ENCODE measurements around the gene ESRRG. TPM values are rescaled to one million over a fixed set of nuclear protein-coding genes. Genes with fewer than 3 reads are reported as not detected.
"Not testable (repeated sequence)": the region's sequence is repeated elsewhere in the genome, so short reads cannot be mapped to it uniquely, and the experiment has no call there.

The ESRRG gene
- total RNA-seq, 1 donor from 2014 or later, result 3.8 TPM

- no peak for TF ChIP-seq CTCF (IDR thresholded peaks at IDR 0.05; ENCODE audit: unreplicated experiment)
- Mint-ChIP-seq H3K9me3 (ENCODE audit: unreplicated experiment) (no peaks in the 10 kb centered on the region), H3K27me3 (ENCODE audit: unreplicated experiment) (no peaks in the 10 kb centered on the region), H3K36me3 (ENCODE audit: low read depth, unreplicated experiment) (no peaks in the 10 kb centered on the region), H3K27ac (ENCODE audit: unreplicated experiment) (no peak overlapping the region), H3K4me1 (ENCODE audit: unreplicated experiment) (peaks cover 11% of the 10 kb centered on the region), H3K4me3 (ENCODE audit: unreplicated experiment) (no peak overlapping the region)
- no peak for DNase-seq (ENCODE audit: low spot score)
Observed at GRCh38 chr1:216532251-216532798, 190.9 kb downstream of the ESRRG start.

GRCh38 chr1:216531263-216532239 lies 191.7 kb downstream of the ESRRG start:
- Mint-ChIP-seq H3K9me3 (ENCODE audit: unreplicated experiment) (no peaks in the 10 kb centered on the region), H3K4me3 (ENCODE audit: unreplicated experiment) (no peak overlapping the region), H3K36me3 (ENCODE audit: low read depth, unreplicated experiment) (no peaks in the 10 kb centered on the region), H3K4me1 (ENCODE audit: unreplicated experiment) (peaks cover 11% of the 10 kb centered on the region), H3K27me3 (ENCODE audit: unreplicated experiment) (no peaks in the 10 kb centered on the region), H3K27ac (ENCODE audit: unreplicated experiment) (no peak overlapping the region)
- DNase-seq (ENCODE audit: low spot score), result no peak
- TF ChIP-seq CTCF (IDR thresholded peaks at IDR 0.05; ENCODE audit: unreplicated experiment), result no peak

- not testable (repeated sequence) for H3K36me3 Mint-ChIP-seq (ENCODE audit: low read depth, unreplicated experiment); DNase-seq (ENCODE audit: low spot score); H3K27me3 Mint-ChIP-seq (ENCODE audit: unreplicated experiment); H3K9me3 Mint-ChIP-seq (ENCODE audit: unreplicated experiment); H3K4me3 Mint-ChIP-seq (ENCODE audit: unreplicated experiment); H3K27ac Mint-ChIP-seq (ENCODE audit: unreplicated experiment)
- peaks cover 11% of the 10 kb centered on the region for H3K4me1 Mint-ChIP-seq (ENCODE audit: unreplicated experiment)
Observed at GRCh38 chr1:216529851-216530250, 193.4 kb downstream of the ESRRG start.

- Mint-ChIP-seq H3K36me3 (ENCODE audit: low read depth, unreplicated experiment) (no peaks in the 10 kb centered on the region), H3K4me1 (ENCODE audit: unreplicated experiment) (peaks cover 11% of the 10 kb centered on the region), H3K9me3 (ENCODE audit: unreplicated experiment) (no peaks in the 10 kb centered on the region), H3K4me3 (ENCODE audit: unreplicated experiment) (no peak overlapping the region), H3K27me3 (ENCODE audit: unreplicated experiment) (no peaks in the 10 kb centered on the region), H3K27ac (ENCODE audit: unreplicated experiment) (no peak overlapping the region)
- DNase-seq (ENCODE audit: low spot score), result no peak
- TF ChIP-seq CTCF (IDR thresholded peaks at IDR 0.05; ENCODE audit: unreplicated experiment), result no peak
Observed at GRCh38 chr1:216528816-216529215, 194.4 kb downstream of the ESRRG start.

GRCh38 chr1:216523449-216524190 lies 199.6 kb downstream of the ESRRG start:
- Mint-ChIP-seq H3K27me3 (ENCODE audit: unreplicated experiment) (no peaks in the 10 kb centered on the region), H3K4me1 (ENCODE audit: unreplicated experiment) (peaks cover 3% of the 10 kb centered on the region), H3K4me3 (ENCODE audit: unreplicated experiment) (no peak overlapping the region), H3K36me3 (ENCODE audit: low read depth, unreplicated experiment) (no peaks in the 10 kb centered on the region), H3K9me3 (ENCODE audit: unreplicated experiment) (no peaks in the 10 kb centered on the region), H3K27ac (ENCODE audit: unreplicated experiment) (no peak overlapping the region)
- DNase-seq (ENCODE audit: low spot score), result no peak
- TF ChIP-seq CTCF (IDR thresholded peaks at IDR 0.05; ENCODE audit: unreplicated experiment), result no peak

Measured in endothelial cell (in vitro differentiated cells).